A375 (cell line): Measurements from ENCODE around the gene ANKRD26. TPM values are rescaled to one million over a fixed set of nuclear protein-coding genes. Genes with fewer than 3 reads are reported as not detected.

Source experiments
- small RNA-seq: library from RNA; depleted of rRNA; stranded (forward); fragments of <200 nt; gene quantifications from one replicate; pipeline ENCODE3, GENCODE V24; 2014
- total RNA-seq: library from RNA; depleted of rRNA; stranded (reverse); fragments of >200 nt; shearing (Covaris generic); gene quantifications from 2 replicates; pipeline ENCODE4 v1.2.3, GENCODE V29; 2014; rRNA removed

The ANKRD26 gene
- 4.9 and 5.7 TPM in 2 replicates for total RNA-seq

DNA sequence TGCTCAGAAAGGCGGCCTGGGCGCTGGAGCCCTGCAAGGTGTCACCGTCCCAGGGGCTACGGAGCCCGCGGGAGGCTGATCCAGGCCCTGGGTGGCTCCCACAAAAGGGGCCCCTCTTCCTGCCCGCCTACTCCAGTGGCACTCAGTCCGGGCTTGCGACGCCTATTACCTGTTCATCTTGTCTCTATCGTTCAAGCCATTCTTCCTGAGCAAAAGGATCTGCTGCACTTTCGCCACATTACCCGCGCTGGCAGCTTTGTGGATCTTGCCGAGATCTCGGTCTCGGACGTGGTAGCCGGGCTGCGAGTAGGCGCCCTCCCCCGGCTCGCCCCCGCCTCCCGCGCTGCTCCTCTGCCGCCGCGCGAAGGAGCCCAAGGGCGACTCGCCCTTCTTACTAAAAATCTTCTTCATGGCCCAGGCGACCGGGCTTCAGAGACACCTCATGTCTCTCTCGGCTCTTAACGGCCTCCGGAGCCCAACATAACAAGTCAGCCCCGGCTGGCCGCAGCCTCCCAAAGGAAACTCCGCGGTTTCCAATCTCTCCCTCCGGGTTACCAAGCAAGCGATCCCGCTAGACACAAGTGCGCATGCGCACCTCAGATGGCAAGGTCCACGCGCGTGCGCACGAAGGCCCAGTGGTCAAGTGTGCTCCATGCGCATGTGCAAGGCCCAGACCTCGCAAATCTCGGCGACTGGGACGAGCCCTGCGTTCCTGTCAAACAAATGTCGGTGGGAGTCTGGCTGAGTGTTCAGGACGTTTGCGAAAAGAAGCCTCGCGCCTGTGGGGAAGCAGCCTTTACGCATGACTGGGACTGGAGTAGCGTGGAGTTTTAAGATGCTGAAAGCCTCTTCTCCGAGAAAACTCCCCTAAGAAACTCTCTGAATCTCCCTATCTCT is at the start of gene ANKRD26:
Gene ANKRD26 (minus strand): TSS at position 579 of the 897 bp plus-strand sequence. CDS start 168 bp downstream, at position 411.

Small RNA genes within 50 kb of the gene (small RNA-seq; reads per million reads assigned to genes)
- gene RNU6-490P = not detected

Other genes with a start within 250 kb of the ANKRD26 start
- 22.3 and 22.6 TPM in 2 replicates for gene ABI1, start 239.5 kb downstream of the ANKRD26 start, total RNA-seq
- gene YME1L1, start 53.9 kb upstream of the ANKRD26 start, total RNA-seq = 78.5 and 81.3 TPM in 2 replicates
- gene MASTL, start 54.9 kb upstream of the ANKRD26 start, total RNA-seq = 19.3 and 21.4 TPM in 2 replicates
- 17.2 and 23.8 TPM in 2 replicates for gene ACBD5, start 140.3 kb upstream of the ANKRD26 start, total RNA-seq